Activated T-helper 1 cell treated with anti-CD3 and anti-CD28 coated beads, Interleukin-2, amount 50 U/mL, for 16 hours (primary cell): ENCODE measurements around the gene DENND6B.

Source experiments
- DNase-seq, 2 donors: peaks; one replicate each; pipeline ENCODE4 v3.0.0-alpha.2; 2020; ENCODE audit warnings: low read depth in 1 of 2, low spot score in 1 of 2

The DENND6B gene

GRCh38 chr22:50259302-50259701 is 67.5 kb downstream of the DENND6B start:
- DNase-seq, result no peak
